Smooth muscle cell (in vitro differentiated cells): ENCODE measurements around the gene GMPPB. TPM values are rescaled to one million over a fixed set of nuclear protein-coding genes. Genes with fewer than 3 reads are reported as not detected.

Experiments used
- DNase-seq: peaks from one replicate; lab custom pipeline; 2025; ENCODE audit not compliant: unreplicated experiment; lab: John Stamatoyannopoulos, UW
- H2AFZ ChIP-seq: fragments of 200-600 bp; sonication (generic); 2 replicates; pipeline ENCODE4 v1.6.0; 2016; ENCODE audit warnings: antibody characterized with exemption, low read depth, mild to moderate bottlenecking
- H3F3A ChIP-seq: fragments of 200-600 bp; sonication (generic); 2 replicates; pipeline ENCODE4 v1.6.0; 2017; ENCODE audit warnings: antibody characterized with exemption, low read depth
- H3K27ac ChIP-seq: fragments of 200-600 bp; sonication (generic); 2 replicates; pipeline ENCODE4 v1.5.1; 2016; ENCODE audit warnings: low read depth, mild to moderate bottlenecking
- H3K27me3 ChIP-seq: fragments of 200-600 bp; sonication (generic); 2 replicates; pipeline ENCODE4 v1.6.1; 2016; ENCODE audit warnings: low read depth, mild to moderate bottlenecking
- H3K36me3 ChIP-seq: fragments of 200-600 bp; sonication (generic); 2 replicates; pipeline ENCODE4 v1.5.1; 2016; ENCODE audit warnings: low read depth
- H3K4me1 ChIP-seq: fragments of 200-600 bp; sonication (generic); 2 replicates; pipeline ENCODE4 v1.5.1; 2016; ENCODE audit warnings: low read depth
- H3K4me2 ChIP-seq: fragments of 200-600 bp; sonication (generic); 2 replicates; pipeline ENCODE4 v1.6.0; 2016; ENCODE audit warnings: mild to moderate bottlenecking
- H3K4me3 ChIP-seq: fragments of 200-600 bp; sonication (generic); 2 replicates; pipeline ENCODE4 v1.5.1; 2016; ENCODE audit warnings: mild to moderate bottlenecking
- H3K79me2 ChIP-seq: fragments of 200-600 bp; sonication (generic); 2 replicates; pipeline ENCODE4 v1.6.0; 2016; ENCODE audit warnings: low read depth, mild to moderate bottlenecking
- H3K9ac ChIP-seq: fragments of 200-600 bp; sonication (generic); 2 replicates; pipeline ENCODE4 v1.6.0; 2016; ENCODE audit warnings: low read depth
- H3K9me3 ChIP-seq: fragments of 200-600 bp; sonication (generic); replicated peaks from 2 replicates; pipeline ENCODE4 v1.5.1; 2016; ENCODE audit warnings: low read depth
- H4K20me1 ChIP-seq: fragments of 200-600 bp; sonication (generic); 2 replicates; pipeline ENCODE4 v1.6.0; 2016; ENCODE audit warnings: low read depth
- WGBS: methylation state at CpG from one replicate; pipeline ENCODE4 v1.1.7; 2016; ENCODE audit warnings: low lambda C conversion rate; 5-methylcytosine and 5-hydroxymethylcytosine counted together
- polyA plus RNA-seq: library from polyadenylated mRNA; unstranded; fragments of >200 nt; fragmentation: Nextera tagmentation; extraction: Ambion mirVana; gene quantifications from 2 replicates; pipeline ENCODE4 v1.2.1, GENCODE V29; 2016
- total RNA-seq: library from RNA; depleted of rRNA; stranded (reverse); fragments of >200 nt; gene quantifications from 2 replicates; pipeline ENCODE4 v1.2.3, GENCODE V29; 2014
- TF ChIP-seq, protein P1 (sequence below): fragments of 200-600 bp; sonication (generic); IDR thresholded peaks from 2 replicates; pipeline ENCODE4 v1.5.1; 2017; ENCODE audit warnings: borderline replicate concordance, mild to moderate bottlenecking, antibody characterized with exemption; ENCODE audit not compliant: insufficient read depth, poor library complexity, severe bottlenecking

Gene GMPPB
- total and polyA plus RNA-seq, 2 experiments from 2014 or later = 21.3 to 68.3 TPM

DNA sequence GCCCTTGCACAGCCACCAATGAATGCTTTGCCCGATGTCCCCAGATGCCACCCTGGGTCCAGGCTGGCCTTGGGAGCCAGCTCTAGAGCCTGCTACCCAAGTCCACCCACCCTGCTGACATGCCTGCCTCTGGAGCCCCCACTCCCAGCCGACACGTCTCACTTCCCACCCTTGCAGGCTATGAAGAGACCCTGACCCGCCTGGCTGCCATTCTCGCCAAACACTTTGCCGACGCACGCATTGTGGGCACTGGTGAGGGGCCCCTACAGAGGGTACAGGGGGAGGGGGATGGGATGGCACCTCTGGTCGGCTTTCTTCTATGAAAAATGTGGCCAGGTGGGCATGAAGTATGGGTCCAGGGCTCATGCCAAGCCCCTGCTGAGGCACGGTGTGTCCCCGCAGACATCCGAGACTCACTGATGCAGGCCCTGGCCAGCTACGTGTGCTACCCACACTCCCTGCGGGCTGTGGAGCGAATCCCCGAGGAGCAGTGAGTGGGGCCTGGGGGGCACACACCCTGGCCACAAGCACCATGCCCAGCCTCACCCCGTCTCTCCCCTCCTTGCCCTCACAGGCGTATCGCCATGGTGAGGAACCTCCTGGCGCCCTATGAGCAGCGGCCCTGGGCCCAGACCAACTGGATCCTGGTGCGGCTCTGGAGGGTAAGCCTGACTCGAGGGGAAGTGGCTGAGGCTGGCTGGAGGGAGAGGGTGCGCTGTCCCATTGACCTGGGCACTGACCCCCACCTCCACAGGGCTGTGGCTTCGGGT is 10.2 kb downstream of the GMPPB start:
- 97% methylated on average over 24 of the region's 25 CpGs for WGBS
- H3K9ac ChIP-seq = no peak overlapping the region
- DNase-seq = no peak

DNA sequence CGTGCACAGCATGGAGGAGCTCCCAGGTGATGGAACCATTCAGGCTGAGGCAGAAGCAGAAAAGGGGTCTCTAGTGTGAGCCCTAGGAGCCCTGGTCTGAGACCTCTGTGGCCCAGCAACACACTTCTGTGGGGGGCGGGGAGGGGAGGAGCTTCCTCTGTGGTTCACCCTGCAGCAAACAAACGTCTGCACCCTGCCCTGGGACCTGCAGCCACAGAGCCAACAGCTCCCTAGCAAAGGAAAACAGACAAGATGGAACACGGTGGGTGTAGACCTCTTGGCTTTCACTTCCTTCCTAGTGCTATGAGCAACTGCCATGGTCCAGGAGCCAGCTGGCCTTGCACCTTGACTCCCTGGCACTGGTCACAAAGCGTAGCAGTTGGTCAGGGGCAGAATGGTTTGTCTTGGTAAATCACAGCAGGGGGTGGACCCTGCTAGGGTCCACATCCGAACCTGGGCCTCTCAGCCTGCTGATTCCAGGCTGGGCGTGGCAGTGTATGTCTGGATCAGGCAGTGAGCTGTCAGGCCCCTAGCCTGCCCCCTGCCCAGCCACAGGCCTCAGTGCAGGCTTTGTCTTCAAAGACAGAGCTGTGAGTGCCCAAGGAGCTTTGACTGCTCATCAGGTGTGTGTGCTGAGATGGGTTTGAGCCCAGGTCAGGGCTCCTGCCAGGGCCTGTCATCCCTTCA is 11.0 kb downstream of the GMPPB start:
- Histone ChIP-seq H4K20me1 (no peaks in the 10 kb centered on the region), H3K27me3 (no peaks in the 10 kb centered on the region), H2AFZ (no peak overlapping the region), H3F3A (no peaks in the 10 kb centered on the region), H3K27ac (no peak overlapping the region), H3K79me2 (no peaks in the 10 kb centered on the region), H3K9ac (no peak overlapping the region), H3K4me3 (no peak overlapping the region), H3K9me3 (no peaks in the 10 kb centered on the region), H3K36me3 (no peaks in the 10 kb centered on the region), H3K4me1 (no peaks in the 10 kb centered on the region), H3K4me2 (no peak overlapping the region)
- TF ChIP-seq, protein P1, sequence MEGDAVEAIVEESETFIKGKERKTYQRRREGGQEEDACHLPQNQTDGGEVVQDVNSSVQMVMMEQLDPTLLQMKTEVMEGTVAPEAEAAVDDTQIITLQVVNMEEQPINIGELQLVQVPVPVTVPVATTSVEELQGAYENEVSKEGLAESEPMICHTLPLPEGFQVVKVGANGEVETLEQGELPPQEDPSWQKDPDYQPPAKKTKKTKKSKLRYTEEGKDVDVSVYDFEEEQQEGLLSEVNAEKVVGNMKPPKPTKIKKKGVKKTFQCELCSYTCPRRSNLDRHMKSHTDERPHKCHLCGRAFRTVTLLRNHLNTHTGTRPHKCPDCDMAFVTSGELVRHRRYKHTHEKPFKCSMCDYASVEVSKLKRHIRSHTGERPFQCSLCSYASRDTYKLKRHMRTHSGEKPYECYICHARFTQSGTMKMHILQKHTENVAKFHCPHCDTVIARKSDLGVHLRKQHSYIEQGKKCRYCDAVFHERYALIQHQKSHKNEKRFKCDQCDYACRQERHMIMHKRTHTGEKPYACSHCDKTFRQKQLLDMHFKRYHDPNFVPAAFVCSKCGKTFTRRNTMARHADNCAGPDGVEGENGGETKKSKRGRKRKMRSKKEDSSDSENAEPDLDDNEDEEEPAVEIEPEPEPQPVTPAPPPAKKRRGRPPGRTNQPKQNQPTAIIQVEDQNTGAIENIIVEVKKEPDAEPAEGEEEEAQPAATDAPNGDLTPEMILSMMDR = no peak
- 84% methylated on average over 7 of the region's 7 CpGs for WGBS
- no peak for DNase-seq

More for the DNA sequence above, 10.2 kb downstream of the GMPPB start:
- H3K4me1 ChIP-seq = peaks cover under 1% of the 10 kb centered on the region
- H3K79me2 ChIP-seq = no peaks in the 10 kb centered on the region
- H4K20me1 ChIP-seq = peaks cover 4% of the 10 kb centered on the region
- H3K36me3 ChIP-seq = no peaks in the 10 kb centered on the region
- TF ChIP-seq, protein P1 = no peak
- no peak overlapping the region for H3K27ac ChIP-seq
- H3K4me2 ChIP-seq = no peak overlapping the region
- H3F3A ChIP-seq = no peaks in the 10 kb centered on the region
- H2AFZ ChIP-seq = no peak overlapping the region
- H3K27me3 ChIP-seq = no peaks in the 10 kb centered on the region
- no peak overlapping the region for H3K4me3 ChIP-seq
- H3K9me3 ChIP-seq = no peaks in the 10 kb centered on the region

DNA sequence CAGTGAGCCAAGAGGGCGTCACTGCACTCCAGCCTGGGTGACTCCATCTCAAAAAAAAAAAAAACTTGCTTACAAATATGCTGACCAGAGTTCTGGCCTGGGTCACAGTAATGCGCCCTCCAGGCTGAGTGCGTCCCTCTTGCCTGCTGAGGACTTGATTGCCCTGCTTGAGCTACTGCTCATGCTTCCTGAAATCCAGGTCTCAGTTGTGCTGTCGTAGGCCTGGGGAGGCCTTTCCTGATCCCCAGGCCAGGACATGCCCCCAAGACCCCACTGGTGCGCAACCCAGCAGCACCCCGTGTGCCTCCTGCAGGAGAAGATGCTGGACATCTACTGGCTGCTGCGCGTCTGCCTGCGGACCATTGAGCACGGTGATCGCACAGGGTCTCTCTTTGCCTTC is 11.6 kb downstream of the GMPPB start:
- TF ChIP-seq, protein P1 = no peak

DNA sequence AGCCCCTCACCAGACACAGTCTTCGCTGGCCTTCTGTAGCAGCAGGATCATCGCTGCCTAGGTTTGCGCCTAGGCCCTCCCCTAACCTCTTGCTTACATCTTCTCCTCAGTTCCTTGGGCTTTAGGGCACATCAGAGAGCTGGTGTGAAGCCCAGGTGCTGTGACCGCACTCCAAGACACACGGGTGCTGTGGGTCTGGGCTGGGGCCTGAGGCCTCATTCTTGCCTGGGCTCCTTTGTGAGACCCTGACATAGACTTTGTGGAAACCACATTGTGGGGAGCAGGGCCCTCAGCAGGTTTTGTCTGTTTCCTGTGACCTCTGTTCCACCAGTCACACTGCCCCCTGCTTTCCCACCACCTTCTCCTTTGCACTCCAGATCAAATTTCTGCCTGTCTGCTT is 12.3 kb downstream of the GMPPB start:
- no peak overlapping the region for H2AFZ ChIP-seq
- H3K4me2 ChIP-seq = no peak overlapping the region
- no peaks in the 10 kb centered on the region for H3K9me3 ChIP-seq
- no peaks in the 10 kb centered on the region for H3K79me2 ChIP-seq
- DNase-seq = no peak
- whole genome bisulfite sequencing = 98% methylated on average over 5 of the region's 5 CpGs
- no peaks in the 10 kb centered on the region for H3K27me3 ChIP-seq
- no peak overlapping the region for H3K27ac ChIP-seq
- no peak overlapping the region for H3K4me3 ChIP-seq
- H3F3A ChIP-seq = no peaks in the 10 kb centered on the region
- no peak overlapping the region for H3K9ac ChIP-seq
- TF ChIP-seq, protein P1 = no peak
- no peaks in the 10 kb centered on the region for H4K20me1 ChIP-seq
- H3K36me3 ChIP-seq = no peaks in the 10 kb centered on the region
- H3K4me1 ChIP-seq = no peaks in the 10 kb centered on the region

More for the DNA sequence above, 11.6 kb downstream of the GMPPB start:
- no peak overlapping the region for H3K4me2 ChIP-seq
- no peaks in the 10 kb centered on the region for H3K36me3 ChIP-seq
- no peaks in the 10 kb centered on the region for H4K20me1 ChIP-seq
- no peak overlapping the region for H3K4me3 ChIP-seq
- no peaks in the 10 kb centered on the region for H3K79me2 ChIP-seq
- no peak for DNase-seq
- H3F3A ChIP-seq = no peaks in the 10 kb centered on the region
- H3K9me3 ChIP-seq = no peaks in the 10 kb centered on the region
- no peak overlapping the region for H2AFZ ChIP-seq
- H3K27ac ChIP-seq = no peak overlapping the region
- H3K27me3 ChIP-seq = no peaks in the 10 kb centered on the region
- H3K4me1 ChIP-seq = no peaks in the 10 kb centered on the region
- H3K9ac ChIP-seq = no peak overlapping the region
- WGBS = 95% methylated on average over 11 of the region's 11 CpGs
